ENCODE data around the gene SUCLG2. TPM values are rescaled to one million over a fixed set of nuclear protein-coding genes. Genes with fewer than 3 reads are reported as not detected.

SUCLG2 gene
- total RNA-seq, 1 experiment from 2014 or later, result 38.5 TPM

DNA sequence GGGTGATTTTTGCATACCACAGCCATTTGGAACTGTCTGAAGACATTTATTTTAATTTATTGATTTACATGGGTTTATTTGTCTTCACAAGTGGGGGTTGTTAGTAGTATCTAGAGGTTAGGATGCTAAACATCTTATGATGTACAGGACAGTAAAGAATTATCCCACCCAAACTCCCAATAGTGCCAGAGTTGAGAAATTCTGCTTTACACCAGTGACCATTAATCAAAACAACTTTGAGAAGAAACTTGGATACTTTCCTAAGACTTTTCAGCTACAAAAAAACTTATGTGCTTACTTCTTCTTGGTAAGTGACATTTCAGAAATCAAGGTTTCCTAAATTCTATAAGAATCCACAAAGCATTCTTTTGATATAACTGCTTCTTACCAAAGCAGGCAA, 156.7 kb downstream of the SUCLG2 start:
- H4K8ac ChIP-seq (replicated peaks; ENCODE audit: insufficient read length, low read depth, low read length), result no peak overlapping the region
- no peak overlapping the region for H3K56ac ChIP-seq (ENCODE audit: insufficient read length, low read depth, low read length)
- no peak overlapping the region for H3K14ac ChIP-seq (ENCODE audit: insufficient read depth, low read length)
- H4K20me1 ChIP-seq (ENCODE audit: control insufficient read depth, insufficient read depth, insufficient read length), result no peaks in the 10 kb centered on the region
- no peak overlapping the region for H3T11ph ChIP-seq (ENCODE audit: low read length)
- H3K27ac Mint-ChIP-seq, result no peak overlapping the region
- no peaks in the 10 kb centered on the region for H3K27me3 ChIP-seq (ENCODE audit: insufficient read depth, low read length)
- H3K23me2 ChIP-seq (ENCODE audit: insufficient read length, low read depth, low read length, poor library complexity, severe bottlenecking), result no peaks in the 10 kb centered on the region
- H3K4me1 ChIP-seq (ENCODE audit: insufficient read depth, low read length), result no peaks in the 10 kb centered on the region
- H3K36me3 Mint-ChIP-seq (ENCODE audit: insufficient read depth in 1 of 3, low read depth in 3 of 3), result peaks cover 0 to 9% (median 7%) of the 10 kb centered on the region in 3 experiments; a peak in 3 of 7 replicates
- H3K79me2 ChIP-seq (ENCODE audit: insufficient read depth, low read length), result no peaks in the 10 kb centered on the region
- H3K4me2 ChIP-seq (ENCODE audit: insufficient read depth, insufficient read length, low read length), result no peak overlapping the region
- no peak overlapping the region for H2BK120ac ChIP-seq (ENCODE audit: low read depth, low read length, poor library complexity, severe bottlenecking)
- H2AK5ac ChIP-seq (ENCODE audit: insufficient read length, low read length), result no peak overlapping the region
- H3K27me3 Mint-ChIP-seq (ENCODE audit: low read depth), result no peaks in the 10 kb centered on the region
- no peak for DNase-seq
- no peaks in the 10 kb centered on the region for H3K79me1 ChIP-seq (ENCODE audit: insufficient read depth, low read depth, low read length, poor library complexity, severe bottlenecking)
- TF ChIP-seq, protein P1, sequence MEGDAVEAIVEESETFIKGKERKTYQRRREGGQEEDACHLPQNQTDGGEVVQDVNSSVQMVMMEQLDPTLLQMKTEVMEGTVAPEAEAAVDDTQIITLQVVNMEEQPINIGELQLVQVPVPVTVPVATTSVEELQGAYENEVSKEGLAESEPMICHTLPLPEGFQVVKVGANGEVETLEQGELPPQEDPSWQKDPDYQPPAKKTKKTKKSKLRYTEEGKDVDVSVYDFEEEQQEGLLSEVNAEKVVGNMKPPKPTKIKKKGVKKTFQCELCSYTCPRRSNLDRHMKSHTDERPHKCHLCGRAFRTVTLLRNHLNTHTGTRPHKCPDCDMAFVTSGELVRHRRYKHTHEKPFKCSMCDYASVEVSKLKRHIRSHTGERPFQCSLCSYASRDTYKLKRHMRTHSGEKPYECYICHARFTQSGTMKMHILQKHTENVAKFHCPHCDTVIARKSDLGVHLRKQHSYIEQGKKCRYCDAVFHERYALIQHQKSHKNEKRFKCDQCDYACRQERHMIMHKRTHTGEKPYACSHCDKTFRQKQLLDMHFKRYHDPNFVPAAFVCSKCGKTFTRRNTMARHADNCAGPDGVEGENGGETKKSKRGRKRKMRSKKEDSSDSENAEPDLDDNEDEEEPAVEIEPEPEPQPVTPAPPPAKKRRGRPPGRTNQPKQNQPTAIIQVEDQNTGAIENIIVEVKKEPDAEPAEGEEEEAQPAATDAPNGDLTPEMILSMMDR (conservative IDR thresholded peaks at IDR 0.05), result no peak
- H2BK20ac ChIP-seq (ENCODE audit: low read depth, low read length, poor library complexity, severe bottlenecking), result no peak overlapping the region
- no peak overlapping the region for H2BK15ac ChIP-seq (ENCODE audit: low read depth, low read length)
- H4K5ac ChIP-seq (ENCODE audit: insufficient read length, low read depth, low read length), result no peak overlapping the region
- H3K9me3 Mint-ChIP-seq, result no peaks in the 10 kb centered on the region
- H3K18ac ChIP-seq (ENCODE audit: insufficient read length, low read depth, low read length), result no peak overlapping the region
- H3K9me3 ChIP-seq (ENCODE audit: control insufficient read depth, low read depth, low read length), result no peaks in the 10 kb centered on the region
- no peak overlapping the region for H2BK12ac ChIP-seq (ENCODE audit: insufficient read length, low read depth, low read length)
- H3K27ac ChIP-seq (ENCODE audit: insufficient read length, low read depth, low read length), result no peak overlapping the region
- H4K91ac ChIP-seq (ENCODE audit: insufficient read length, low read depth, low read length), result no peak overlapping the region
- H2BK5ac ChIP-seq (ENCODE audit: insufficient read length, low read length), result no peak overlapping the region
- no peak overlapping the region for H2AFZ ChIP-seq (ENCODE audit: low read length)
- no peak overlapping the region for H3K4ac ChIP-seq (ENCODE audit: low read depth, low read length)
- H3K23ac ChIP-seq (ENCODE audit: insufficient read length, low read depth, low read length), result no peak overlapping the region
- H3K4me1 Mint-ChIP-seq, result no peaks in the 10 kb centered on the region
- no peak overlapping the region for H3K4me3 Mint-ChIP-seq
- no peak overlapping the region for H3K9ac ChIP-seq (ENCODE audit: extremely low read depth, insufficient read length, low read length)

Data from H9 (cell line).